Parathyroid adenoma (tissue), 2 donors: Measurements from ENCODE around the gene FAM184B.

Experiments used
- H2AFZ ChIP-seq: fragments of 300-600 bp; sonication (generic); one replicate; pipeline ENCODE4 v1.7.0; 2017; ENCODE audit warnings: antibody characterized with exemption, mild to moderate bottlenecking
- H3K27ac ChIP-seq: fragments of 300-600 bp; sonication (generic); one replicate; pipeline ENCODE4 v1.7.0; 2017
- H3K27me3 ChIP-seq: fragments of 300-600 bp; sonication (generic); one replicate; pipeline ENCODE4 v1.7.0; 2017; ENCODE audit warnings: low read length; ENCODE audit not compliant: control insufficient read depth, insufficient read depth
- H3K36me3 ChIP-seq: fragments of 300-600 bp; sonication (generic); one replicate; pipeline ENCODE4 v1.7.0; 2017; ENCODE audit warnings: low read length; ENCODE audit not compliant: control insufficient read depth, insufficient read depth
- H3K4me1 ChIP-seq: fragments of 300-600 bp; sonication (generic); one replicate; pipeline ENCODE4 v1.7.0; 2017; ENCODE audit warnings: control low read depth
- H3K4me2 ChIP-seq: fragments of 300-600 bp; sonication (generic); one replicate; pipeline ENCODE4 v1.7.0; 2017; ENCODE audit warnings: low read length
- H3K4me3 ChIP-seq: fragments of 300-600 bp; sonication (generic); one replicate; pipeline ENCODE4 v1.7.0; 2017; ENCODE audit warnings: low read depth, low read length
- H3K79me2 ChIP-seq: fragments of 300-600 bp; sonication (generic); one replicate; pipeline ENCODE4 v1.7.0; 2017; ENCODE audit warnings: control low read depth
- H3K9ac ChIP-seq: fragments of 300-600 bp; sonication (generic); one replicate; pipeline ENCODE4 v1.7.0; 2017; ENCODE audit warnings: mild to moderate bottlenecking
- H3K9me3 ChIP-seq: fragments of 300-600 bp; sonication (generic); one replicate; pipeline ENCODE4 v1.7.0; 2017; ENCODE audit warnings: low read length; ENCODE audit not compliant: control insufficient read depth
- TF ChIP-seq, protein P1 (sequence below): fragments of 300-600 bp; sonication (generic); IDR thresholded peaks from one replicate; pipeline ENCODE4 v1.7.0; 2017; ENCODE audit warnings: antibody characterized with exemption, mild to moderate bottlenecking
- donor health status: primary hyperparathyroidism.

FAM184B gene

DNA sequence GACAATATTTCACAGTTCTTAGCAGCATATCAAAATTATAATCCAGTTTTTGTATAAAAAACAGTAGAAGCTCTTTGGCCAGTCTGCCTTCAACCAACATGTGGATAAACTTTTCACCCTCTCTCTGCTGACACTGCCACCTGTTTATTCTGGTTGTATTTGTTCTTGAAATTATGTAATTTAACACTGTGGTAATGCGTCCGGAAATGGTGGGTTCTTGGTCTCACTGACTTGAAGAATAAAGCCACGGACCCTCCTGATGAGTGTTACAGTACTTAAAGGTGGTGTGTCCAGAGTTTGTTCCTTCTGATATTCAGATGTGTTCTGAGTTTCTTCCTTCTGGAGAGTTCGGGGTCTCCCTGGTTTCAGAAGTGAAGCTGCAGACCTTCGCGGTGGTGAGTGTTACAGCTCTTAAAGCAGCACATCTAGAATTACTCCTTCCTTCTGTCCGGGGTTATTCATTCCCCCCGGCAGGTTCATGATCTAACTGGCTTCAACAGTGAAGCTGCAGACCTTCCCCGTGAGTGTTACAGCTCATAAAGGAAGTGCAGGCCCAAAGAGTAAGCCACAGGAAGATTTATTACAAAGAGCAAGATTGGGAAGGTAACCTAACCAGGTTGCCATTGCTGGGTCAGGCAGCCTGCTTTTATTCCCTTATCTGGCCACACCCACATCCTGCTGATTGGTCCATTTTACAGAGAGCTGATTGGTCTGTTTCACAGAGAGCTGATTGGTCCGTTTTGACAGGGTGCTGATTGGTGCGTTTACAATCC lies 15.7 kb downstream of the FAM184B start:
- Histone ChIP-seq H3K4me2 (no peak overlapping the region), H3K79me2 (no peaks in the 10 kb centered on the region), H3K36me3 (no peaks in the 10 kb centered on the region), H3K27me3 (no peaks in the 10 kb centered on the region), H3K4me3 (no peak overlapping the region), H3K9me3 (no peaks in the 10 kb centered on the region), H2AFZ (no peak overlapping the region), H3K9ac (no peak overlapping the region), H3K4me1 (no peaks in the 10 kb centered on the region), H3K27ac (no peak overlapping the region)
- TF ChIP-seq, protein P1, sequence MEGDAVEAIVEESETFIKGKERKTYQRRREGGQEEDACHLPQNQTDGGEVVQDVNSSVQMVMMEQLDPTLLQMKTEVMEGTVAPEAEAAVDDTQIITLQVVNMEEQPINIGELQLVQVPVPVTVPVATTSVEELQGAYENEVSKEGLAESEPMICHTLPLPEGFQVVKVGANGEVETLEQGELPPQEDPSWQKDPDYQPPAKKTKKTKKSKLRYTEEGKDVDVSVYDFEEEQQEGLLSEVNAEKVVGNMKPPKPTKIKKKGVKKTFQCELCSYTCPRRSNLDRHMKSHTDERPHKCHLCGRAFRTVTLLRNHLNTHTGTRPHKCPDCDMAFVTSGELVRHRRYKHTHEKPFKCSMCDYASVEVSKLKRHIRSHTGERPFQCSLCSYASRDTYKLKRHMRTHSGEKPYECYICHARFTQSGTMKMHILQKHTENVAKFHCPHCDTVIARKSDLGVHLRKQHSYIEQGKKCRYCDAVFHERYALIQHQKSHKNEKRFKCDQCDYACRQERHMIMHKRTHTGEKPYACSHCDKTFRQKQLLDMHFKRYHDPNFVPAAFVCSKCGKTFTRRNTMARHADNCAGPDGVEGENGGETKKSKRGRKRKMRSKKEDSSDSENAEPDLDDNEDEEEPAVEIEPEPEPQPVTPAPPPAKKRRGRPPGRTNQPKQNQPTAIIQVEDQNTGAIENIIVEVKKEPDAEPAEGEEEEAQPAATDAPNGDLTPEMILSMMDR, result no peak

DNA sequence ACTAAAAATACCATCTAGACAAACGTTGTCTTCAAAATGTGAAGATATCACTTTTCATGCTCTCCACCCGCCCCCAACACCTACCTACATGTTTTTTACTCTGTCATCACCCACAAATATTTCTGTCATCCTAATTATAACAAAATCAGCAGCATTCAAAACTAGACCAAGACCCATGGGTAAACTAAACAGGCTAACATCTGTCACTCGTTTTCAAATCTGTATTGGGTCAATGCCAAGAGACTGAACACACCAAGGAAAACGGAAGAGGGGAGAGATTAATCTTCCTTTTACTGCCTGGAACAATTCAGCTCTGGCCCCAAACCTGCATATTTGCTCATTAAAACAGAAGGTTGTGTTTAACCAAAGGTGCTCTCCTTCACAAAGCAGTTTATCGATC lies 17.5 kb downstream of the FAM184B start:
- no peak overlapping the region for H3K9ac ChIP-seq

DNA sequence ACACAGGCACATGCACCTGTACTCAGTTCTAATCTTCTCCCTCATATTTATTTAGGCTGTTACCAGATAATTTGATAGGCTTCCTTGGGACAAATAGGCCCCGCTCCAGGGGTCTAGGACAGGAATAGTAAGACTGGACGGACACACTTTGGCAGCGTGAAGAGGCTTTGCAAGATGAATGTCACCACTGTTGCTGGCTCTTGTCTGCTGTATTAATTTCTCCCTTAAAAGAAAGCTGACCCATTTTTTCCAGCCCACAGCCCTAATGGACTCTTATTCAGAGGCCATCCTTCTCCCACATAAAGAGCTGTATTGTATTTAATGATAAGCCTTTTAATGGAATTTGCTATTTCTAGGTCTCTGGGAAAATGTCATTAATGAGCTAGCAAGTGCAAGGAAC lies 18.0 kb downstream of the FAM184B start:
- Histone ChIP-seq H3K9me3 (no peaks in the 10 kb centered on the region), H3K4me2 (no peak overlapping the region), H3K27me3 (no peaks in the 10 kb centered on the region), H3K9ac (no peak overlapping the region), H3K27ac (no peak overlapping the region), H3K36me3 (no peaks in the 10 kb centered on the region), H3K79me2 (no peaks in the 10 kb centered on the region), H3K4me3 (no peak overlapping the region), H3K4me1 (no peaks in the 10 kb centered on the region), H2AFZ (no peak overlapping the region)
- TF ChIP-seq, protein P1, result no peak

More for the DNA sequence above, 17.5 kb downstream of the FAM184B start:
- Histone ChIP-seq H3K36me3 (no peaks in the 10 kb centered on the region), H3K79me2 (no peaks in the 10 kb centered on the region), H3K4me1 (no peaks in the 10 kb centered on the region), H3K4me3 (no peak overlapping the region), H2AFZ (no peak overlapping the region), H3K4me2 (no peak overlapping the region), H3K27me3 (no peaks in the 10 kb centered on the region), H3K27ac (no peak overlapping the region), H3K9me3 (no peaks in the 10 kb centered on the region)
- TF ChIP-seq, protein P1, result no peak

DNA sequence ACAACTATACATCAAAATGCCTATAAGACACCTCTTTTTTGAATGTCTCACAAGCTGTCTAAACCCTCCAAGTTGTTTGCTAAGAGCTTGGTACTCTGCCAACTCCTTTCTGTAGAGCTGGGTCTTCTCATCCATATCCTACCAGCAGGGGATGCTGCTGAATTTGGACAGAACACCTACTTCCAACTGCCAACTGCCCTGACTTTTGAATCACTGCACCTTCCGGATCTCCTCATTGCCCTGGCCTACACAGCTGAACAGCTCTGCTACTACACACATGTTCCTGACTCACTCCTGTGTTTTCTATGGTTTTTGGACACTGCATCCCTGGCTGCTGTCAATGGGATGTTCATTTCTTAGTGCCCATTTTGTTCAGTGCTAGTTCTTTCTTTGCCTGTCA lies 18.7 kb downstream of the FAM184B start:
- Histone ChIP-seq H3K79me2 (no peaks in the 10 kb centered on the region), H3K9me3 (no peaks in the 10 kb centered on the region), H3K27ac (no peak overlapping the region), H3K9ac (no peak overlapping the region), H2AFZ (no peak overlapping the region), H3K36me3 (no peaks in the 10 kb centered on the region), H3K27me3 (no peaks in the 10 kb centered on the region), H3K4me2 (no peak overlapping the region), H3K4me3 (no peak overlapping the region), H3K4me1 (no peaks in the 10 kb centered on the region)
- TF ChIP-seq, protein P1, result no peak

DNA sequence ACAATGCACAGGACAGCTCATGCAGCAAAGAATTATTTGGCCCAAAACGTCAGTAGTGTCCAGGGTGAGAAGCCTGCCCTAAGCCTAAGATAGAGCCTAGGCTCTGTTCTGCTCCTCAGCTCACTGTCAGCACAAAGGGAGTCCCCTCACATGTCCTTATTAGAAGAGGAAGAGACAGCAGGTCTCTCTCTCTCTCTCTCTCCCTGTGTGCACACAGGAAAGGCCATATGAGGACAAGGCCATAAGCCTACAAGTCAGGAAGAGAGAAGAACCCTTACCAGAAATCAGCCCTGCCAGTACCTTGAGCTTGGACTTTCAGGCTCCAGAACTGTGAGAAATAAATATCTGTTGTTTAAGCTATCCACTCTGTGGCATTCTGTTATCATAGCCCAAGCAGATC lies 20.4 kb downstream of the FAM184B start:
- no peaks in the 10 kb centered on the region for H3K4me1 ChIP-seq
- TF ChIP-seq, protein P1, result no peak
- no peak overlapping the region for H3K9ac ChIP-seq
- no peaks in the 10 kb centered on the region for H3K79me2 ChIP-seq
- no peaks in the 10 kb centered on the region for H3K36me3 ChIP-seq
- no peak overlapping the region for H3K4me3 ChIP-seq
- no peak overlapping the region for H2AFZ ChIP-seq
- no peaks in the 10 kb centered on the region for H3K9me3 ChIP-seq
- H3K27ac ChIP-seq, result no peak overlapping the region
- no peak overlapping the region for H3K4me2 ChIP-seq
- no peaks in the 10 kb centered on the region for H3K27me3 ChIP-seq
